Activated naive CD8-positive, alpha-beta T cell treated with anti-CD3 and anti-CD28 coated beads for 36 hours (primary cell): ENCODE measurements around the gene MCOLN1. TPM values are rescaled to one million over a fixed set of nuclear protein-coding genes. Genes with fewer than 3 reads are reported as not detected.
"Not testable (repeated sequence)": the region's sequence is repeated elsewhere in the genome, so short reads cannot be mapped to it uniquely, and the experiment has no call there.

Experiments used
- DNase-seq: peaks from one replicate; pipeline ENCODE4 v3.0.0; 2021
- H3K27ac Mint-ChIP-seq: one replicate; pipeline ENCODE4 v1.8.0; 2022; ENCODE audit warnings: mild to moderate bottlenecking, moderate library complexity, mixed read lengths
- H3K27me3 Mint-ChIP-seq: one replicate; pipeline ENCODE4 v1.8.0; 2022; ENCODE audit warnings: mild to moderate bottlenecking, mixed read lengths
- H3K36me3 Mint-ChIP-seq: one replicate; pipeline ENCODE4 v1.8.0; 2021; ENCODE audit warnings: mild to moderate bottlenecking, mixed read lengths
- H3K4me1 Mint-ChIP-seq: one replicate; pipeline ENCODE4 v1.8.0; 2021; ENCODE audit warnings: mixed read lengths
- H3K4me3 Mint-ChIP-seq: one replicate; pipeline ENCODE4 v1.8.0; 2022; ENCODE audit warnings: mild to moderate bottlenecking, moderate library complexity, mixed read lengths
- H3K9me3 Mint-ChIP-seq: one replicate; pipeline ENCODE4 v1.8.0; 2022; ENCODE audit warnings: mixed read lengths
- total RNA-seq, 2 experiments: library from RNA; stranded (reverse); gene quantifications; one replicate each; pipeline ENCODE4 v1.2.3, GENCODE V29; 2021

The MCOLN1 gene
- total RNA-seq, 2 experiments from 2014 or later = 12.3 to 12.4 TPM

GRCh38 chr19:7554990-7555864 lies 32.8 kb downstream of the MCOLN1 start:
- peaks cover 6% of the 10 kb centered on the region for H3K4me1 Mint-ChIP-seq
- H3K27me3 Mint-ChIP-seq = no peaks in the 10 kb centered on the region
- H3K27ac Mint-ChIP-seq = no peak overlapping the region
- DNase-seq = peak; percentile 23
- H3K36me3 Mint-ChIP-seq = peaks cover 25% of the 10 kb centered on the region
- no peak overlapping the region for H3K4me3 Mint-ChIP-seq
- H3K9me3 Mint-ChIP-seq = no peaks in the 10 kb centered on the region

GRCh38 chr19:7556696-7557315 lies 34.4 kb downstream of the MCOLN1 start:
- peaks cover 3% of the 10 kb centered on the region for H3K4me1 Mint-ChIP-seq
- peaks cover 23% of the 10 kb centered on the region for H3K36me3 Mint-ChIP-seq
- no peak overlapping the region for H3K4me3 Mint-ChIP-seq
- no peaks in the 10 kb centered on the region for H3K9me3 Mint-ChIP-seq
- no peaks in the 10 kb centered on the region for H3K27me3 Mint-ChIP-seq
- DNase-seq = no peak
- H3K27ac Mint-ChIP-seq = no peak overlapping the region

GRCh38 chr19:7558667-7559066 lies 36.2 kb downstream of the MCOLN1 start:
- no peak overlapping the region for H3K27ac Mint-ChIP-seq
- no peaks in the 10 kb centered on the region for H3K9me3 Mint-ChIP-seq
- no peaks in the 10 kb centered on the region for H3K27me3 Mint-ChIP-seq
- peaks cover 25% of the 10 kb centered on the region for H3K36me3 Mint-ChIP-seq
- H3K4me1 Mint-ChIP-seq = no peaks in the 10 kb centered on the region
- H3K4me3 Mint-ChIP-seq = no peak overlapping the region
- no peak for DNase-seq

- Mint-ChIP-seq H3K9me3 (no peaks in the 10 kb centered on the region), H3K4me3 (no peak overlapping the region), H3K4me1 (no peaks in the 10 kb centered on the region), H3K27ac (no peak overlapping the region), H3K36me3 (peaks cover 25% of the 10 kb centered on the region), H3K27me3 (no peaks in the 10 kb centered on the region)
- no peak for DNase-seq
Observed at GRCh38 chr19:7559102-7559501, 36.7 kb downstream of the MCOLN1 start.

GRCh38 chr19:7560255-7560654 lies 37.8 kb downstream of the MCOLN1 start:
- H3K36me3 Mint-ChIP-seq = peaks cover 25% of the 10 kb centered on the region
- no peak overlapping the region for H3K4me3 Mint-ChIP-seq
- H3K4me1 Mint-ChIP-seq = no peaks in the 10 kb centered on the region
- no peak for DNase-seq
- H3K27ac Mint-ChIP-seq = no peak overlapping the region
- H3K27me3 Mint-ChIP-seq = no peaks in the 10 kb centered on the region
- no peaks in the 10 kb centered on the region for H3K9me3 Mint-ChIP-seq

GRCh38 chr19:7561325-7561724 lies 38.9 kb downstream of the MCOLN1 start:
- H3K9me3 Mint-ChIP-seq = no peaks in the 10 kb centered on the region
- H3K36me3 Mint-ChIP-seq = peaks cover 25% of the 10 kb centered on the region
- no peak for DNase-seq
- H3K27me3 Mint-ChIP-seq = no peaks in the 10 kb centered on the region
- no peaks in the 10 kb centered on the region for H3K4me1 Mint-ChIP-seq
- no peak overlapping the region for H3K27ac Mint-ChIP-seq
- H3K4me3 Mint-ChIP-seq = no peak overlapping the region

GRCh38 chr19:7562646-7563393 lies 40.4 kb downstream of the MCOLN1 start:
- Mint-ChIP-seq H3K36me3 (peaks cover 19% of the 10 kb centered on the region), H3K27ac (no peak overlapping the region), H3K4me3 (no peak overlapping the region), H3K27me3 (no peaks in the 10 kb centered on the region), H3K9me3 (no peaks in the 10 kb centered on the region), H3K4me1 (no peaks in the 10 kb centered on the region)
- no peak for DNase-seq

- Mint-ChIP-seq H3K27ac (no peak overlapping the region), H3K36me3 (peaks cover 13% of the 10 kb centered on the region), H3K27me3 (no peaks in the 10 kb centered on the region), H3K9me3 (no peaks in the 10 kb centered on the region), H3K4me1 (no peaks in the 10 kb centered on the region), H3K4me3 (no peak overlapping the region)
- no peak for DNase-seq
Observed at GRCh38 chr19:7564866-7565265, 42.4 kb downstream of the MCOLN1 start.

- peaks cover 10% of the 10 kb centered on the region for H3K36me3 Mint-ChIP-seq
- H3K27ac Mint-ChIP-seq = no peak overlapping the region
- no peaks in the 10 kb centered on the region for H3K4me1 Mint-ChIP-seq
- H3K4me3 Mint-ChIP-seq = no peak overlapping the region
- H3K9me3 Mint-ChIP-seq = no peaks in the 10 kb centered on the region
- no peak for DNase-seq
- no peaks in the 10 kb centered on the region for H3K27me3 Mint-ChIP-seq
Observed at GRCh38 chr19:7565332-7565731, 42.9 kb downstream of the MCOLN1 start.

GRCh38 chr19:7570761-7571160 lies 48.3 kb downstream of the MCOLN1 start:
- H3K27me3 Mint-ChIP-seq = no peaks in the 10 kb centered on the region
- H3K9me3 Mint-ChIP-seq = no peaks in the 10 kb centered on the region
- DNase-seq = no peak
- no peak overlapping the region for H3K4me3 Mint-ChIP-seq
- no peaks in the 10 kb centered on the region for H3K36me3 Mint-ChIP-seq
- H3K4me1 Mint-ChIP-seq = no peaks in the 10 kb centered on the region
- no peak overlapping the region for H3K27ac Mint-ChIP-seq

- Mint-ChIP-seq H3K4me3 (no peak overlapping the region), H3K9me3 (no peaks in the 10 kb centered on the region), H3K27me3 (no peaks in the 10 kb centered on the region), H3K27ac (no peak overlapping the region), H3K4me1 (no peaks in the 10 kb centered on the region), H3K36me3 (no peaks in the 10 kb centered on the region)
- DNase-seq = no peak
Observed at GRCh38 chr19:7575434-7576040, 53.1 kb downstream of the MCOLN1 start.

- H3K4me3 Mint-ChIP-seq, H3K36me3 Mint-ChIP-seq: not testable (repeated sequence)
Observed at GRCh38 chr19:7577422-7577821, 55.0 kb downstream of the MCOLN1 start.

GRCh38 chr19:7578127-7578526 lies 55.7 kb downstream of the MCOLN1 start:
- H3K4me3 Mint-ChIP-seq = no peak overlapping the region
- H3K27ac Mint-ChIP-seq = no peak overlapping the region
- H3K4me1 Mint-ChIP-seq = no peaks in the 10 kb centered on the region
- H3K36me3 Mint-ChIP-seq = no peaks in the 10 kb centered on the region
- DNase-seq = no peak
- H3K9me3 Mint-ChIP-seq = no peaks in the 10 kb centered on the region
- no peaks in the 10 kb centered on the region for H3K27me3 Mint-ChIP-seq

More at GRCh38 chr19:7577422-7577821, 55.0 kb downstream of the MCOLN1 start:
- not testable (repeated sequence) for H3K4me1 Mint-ChIP-seq, H3K9me3 Mint-ChIP-seq, H3K27ac Mint-ChIP-seq, DNase-seq, H3K27me3 Mint-ChIP-seq

- Mint-ChIP-seq H3K4me1 (no peaks in the 10 kb centered on the region), H3K36me3 (no peaks in the 10 kb centered on the region), H3K9me3 (no peaks in the 10 kb centered on the region), H3K27me3 (no peaks in the 10 kb centered on the region), H3K4me3 (no peak overlapping the region), H3K27ac (no peak overlapping the region)
- no peak for DNase-seq
Observed at GRCh38 chr19:7579182-7579581, 56.8 kb downstream of the MCOLN1 start.

- H3K9me3 Mint-ChIP-seq = no peaks in the 10 kb centered on the region
- no peaks in the 10 kb centered on the region for H3K4me1 Mint-ChIP-seq
- no peak overlapping the region for H3K27ac Mint-ChIP-seq
- no peak for DNase-seq
- no peaks in the 10 kb centered on the region for H3K27me3 Mint-ChIP-seq
- no peaks in the 10 kb centered on the region for H3K36me3 Mint-ChIP-seq
- H3K4me3 Mint-ChIP-seq = no peak overlapping the region
Observed at GRCh38 chr19:7582446-7582845, 60.0 kb downstream of the MCOLN1 start.
